ENCODE measurements around the gene POMP.

- no peak for TF ChIP-seq POLR2A (IDR thresholded peaks at IDR 0.05)
- no peak for TF ChIP-seq CTCF (IDR thresholded peaks at IDR 0.05)
These were observed 48.9 kb downstream of the POMP start for GRCh38 chr13:28707629-28708427.

Data from vagina (tissue), 2 donors.